ENCODE data around the gene STK24.

GRCh38 chr13:98462241-98462882 is 114.5 kb downstream of the STK24 start:
- TF ChIP-seq CTCF (conservative IDR thresholded peaks at IDR 0.05 in 1 of 2, IDR thresholded peaks at IDR 0.05 in 1 of 2; ENCODE audit: low read depth in 1 of 2, low read length in 2 of 2) (no peak), EZH2 (IDR thresholded peaks at IDR 0.05; ENCODE audit: low read length, missing control alignments) (no peak)
